ENCODE results near the gene COCH.

The COCH gene

GRCh38 chr14:30885840-30886740 is 11.7 kb downstream of the COCH start:
- no peak overlapping the region for H3K4me3 ChIP-seq (ENCODE audit: low read length)
- H3K9me2 ChIP-seq (replicated peaks; ENCODE audit: control insufficient read depth, low read length): no peaks in the 10 kb centered on the region
- no peak overlapping the region for H3K27ac ChIP-seq (ENCODE audit: low read depth, low read length)
- H4K20me1 ChIP-seq (ENCODE audit: control insufficient read depth, insufficient read depth, low read depth, low read length): no peaks in the 10 kb centered on the region
- peaks cover 91% of the 10 kb centered on the region for H3K36me3 ChIP-seq (ENCODE audit: control insufficient read depth, low read length)
- H3K27me3 ChIP-seq (ENCODE audit: control insufficient read depth, low read length): no peaks in the 10 kb centered on the region
- H3F3A ChIP-seq (ENCODE audit: control insufficient read depth, insufficient read depth): peaks cover 15% of the 10 kb centered on the region
- no peaks in the 10 kb centered on the region for H3K4me1 ChIP-seq (ENCODE audit: control insufficient read depth, low read length)
- no peaks in the 10 kb centered on the region for H3K9me3 ChIP-seq (ENCODE audit: control insufficient read depth, insufficient read depth, low read length)
- H3K4me2 ChIP-seq (ENCODE audit: low read length): no peak overlapping the region
- no peak for TF ChIP-seq CTCF (IDR thresholded peaks at IDR 0.05; ENCODE audit: low read depth, low read length, poor library complexity, severe bottlenecking)
- TF ChIP-seq EZH2phosphoT487 (IDR thresholded peaks at IDR 0.05; ENCODE audit: borderline replicate concordance, low read length): no peak
- H3K79me2 ChIP-seq (ENCODE audit: control insufficient read depth, low read length): no peaks in the 10 kb centered on the region

- Histone ChIP-seq H3K4me3 (ENCODE audit: low read length) (no peak overlapping the region), H3K9me3 (ENCODE audit: control insufficient read depth, insufficient read depth, low read length) (no peaks in the 10 kb centered on the region), H4K20me1 (ENCODE audit: control insufficient read depth, insufficient read depth, low read depth, low read length) (no peaks in the 10 kb centered on the region), H3K36me3 (ENCODE audit: control insufficient read depth, low read length) (peaks cover 92% of the 10 kb centered on the region), H3F3A (ENCODE audit: control insufficient read depth, insufficient read depth) (peaks cover 17% of the 10 kb centered on the region), H3K79me2 (ENCODE audit: control insufficient read depth, low read length) (no peaks in the 10 kb centered on the region), H3K9me2 (replicated peaks; ENCODE audit: control insufficient read depth, low read length) (no peaks in the 10 kb centered on the region), H3K4me2 (ENCODE audit: low read length) (no peak overlapping the region), H3K27ac (ENCODE audit: low read depth, low read length) (no peak overlapping the region), H3K27me3 (ENCODE audit: control insufficient read depth, low read length) (no peaks in the 10 kb centered on the region), H3K4me1 (ENCODE audit: control insufficient read depth, low read length) (0 out of 2 replicates have a peak, but pooled peaks cover 4% of the 10 kb centered on the region)
- no peak for TF ChIP-seq EZH2phosphoT487 (IDR thresholded peaks at IDR 0.05; ENCODE audit: borderline replicate concordance, low read length)
- TF ChIP-seq CTCF (IDR thresholded peaks at IDR 0.05; ENCODE audit: low read depth, low read length, poor library complexity, severe bottlenecking): no peak
These were observed 14.3 kb downstream of the COCH start for GRCh38 chr14:30888480-30889243.

- Histone ChIP-seq H3K36me3 (ENCODE audit: control insufficient read depth, low read length) (peaks cover 90% of the 10 kb centered on the region), H3K4me3 (ENCODE audit: low read length) (no peak overlapping the region), H3K9me2 (replicated peaks; ENCODE audit: control insufficient read depth, low read length) (no peaks in the 10 kb centered on the region), H3F3A (ENCODE audit: control insufficient read depth, insufficient read depth) (peaks cover 22% of the 10 kb centered on the region), H3K4me2 (ENCODE audit: low read length) (no peak overlapping the region), H3K27me3 (ENCODE audit: control insufficient read depth, low read length) (no peaks in the 10 kb centered on the region), H3K27ac (ENCODE audit: low read depth, low read length) (no peak overlapping the region), H3K4me1 (ENCODE audit: control insufficient read depth, low read length) (0 out of 2 replicates have a peak, but pooled peaks cover 4% of the 10 kb centered on the region), H3K9me3 (ENCODE audit: control insufficient read depth, insufficient read depth, low read length) (no peaks in the 10 kb centered on the region), H3K79me2 (ENCODE audit: control insufficient read depth, low read length) (no peaks in the 10 kb centered on the region), H4K20me1 (ENCODE audit: control insufficient read depth, insufficient read depth, low read depth, low read length) (no peaks in the 10 kb centered on the region)
- no peak for TF ChIP-seq EZH2phosphoT487 (IDR thresholded peaks at IDR 0.05; ENCODE audit: borderline replicate concordance, low read length)
- TF ChIP-seq CTCF (IDR thresholded peaks at IDR 0.05; ENCODE audit: low read depth, low read length, poor library complexity, severe bottlenecking): no peak
These were observed 14.9 kb downstream of the COCH start for GRCh38 chr14:30889244-30889594.

Data from DOHH2 (cell line).